Measurements from ENCODE around the gene IDUA.

IDUA gene

GRCh38 chr4:1015746-1016145 lies 28.9 kb downstream of the IDUA start:
- DNase-seq (ENCODE audit: low read depth): no peak

- DNase-seq (ENCODE audit: low read depth): no peak
Observed at GRCh38 chr4:1017211-1017610, 30.4 kb downstream of the IDUA start.

- no peak for DNase-seq (ENCODE audit: low read depth)
Observed at GRCh38 chr4:1017706-1018105, 30.9 kb downstream of the IDUA start.

GRCh38 chr4:1018147-1019020 lies 31.5 kb downstream of the IDUA start:
- DNase-seq (ENCODE audit: low read depth): no peak

GRCh38 chr4:1019320-1019719 lies 32.5 kb downstream of the IDUA start:
- DNase-seq (ENCODE audit: low read depth): no peak

- DNase-seq (ENCODE audit: low read depth): no peak
Observed at GRCh38 chr4:1019729-1020470, 33.1 kb downstream of the IDUA start.

- no peak for DNase-seq (ENCODE audit: low read depth)
Observed at GRCh38 chr4:1021386-1022050, 34.7 kb downstream of the IDUA start.

GRCh38 chr4:1022051-1022738 lies 35.4 kb downstream of the IDUA start:
- DNase-seq (ENCODE audit: low read depth): no peak

- no peak for DNase-seq (ENCODE audit: low read depth)
Observed at GRCh38 chr4:1022739-1023066, 35.9 kb downstream of the IDUA start.

- no peak for DNase-seq (ENCODE audit: low read depth)
Observed at GRCh38 chr4:1023075-1023640, 36.3 kb downstream of the IDUA start.

GRCh38 chr4:1023895-1024740 lies 37.3 kb downstream of the IDUA start:
- no peak for DNase-seq (ENCODE audit: low read depth)

- DNase-seq (ENCODE audit: low read depth): no peak
Observed at GRCh38 chr4:1024882-1025545, 38.2 kb downstream of the IDUA start.

GRCh38 chr4:1026115-1026514 lies 39.3 kb downstream of the IDUA start:
- no peak for DNase-seq (ENCODE audit: low read depth)

- no peak for DNase-seq (ENCODE audit: low read depth)
Observed at GRCh38 chr4:1027219-1027914, 40.5 kb downstream of the IDUA start.

GRCh38 chr4:1027915-1028238 lies 41.0 kb downstream of the IDUA start:
- no peak for DNase-seq (ENCODE audit: low read depth)

GRCh38 chr4:1028574-1029220 lies 41.9 kb downstream of the IDUA start:
- no peak for DNase-seq (ENCODE audit: low read depth)

- DNase-seq (ENCODE audit: low read depth): no peak
Observed at GRCh38 chr4:1029529-1029928, 42.7 kb downstream of the IDUA start.

- DNase-seq (ENCODE audit: low read depth): no peak
Observed at GRCh38 chr4:1030031-1030430, 43.2 kb downstream of the IDUA start.

GRCh38 chr4:1030559-1030958 lies 43.7 kb downstream of the IDUA start:
- DNase-seq (ENCODE audit: low read depth): no peak

- no peak for DNase-seq (ENCODE audit: low read depth)
Observed at GRCh38 chr4:1031346-1031745, 44.5 kb downstream of the IDUA start.

All from HS-5 (cell line).